ENCODE data around the gene SH3RF2.
A peak's percentile ranks its signal among the peaks of the same experiment; 100 is the strongest.
"Not testable (repeated sequence)": the region's sequence is repeated elsewhere in the genome, so short reads cannot be mapped to it uniquely, and the experiment has no call there.

Gene SH3RF2

GRCh38 chr5:145951071-145951470 is 14.7 kb downstream of the SH3RF2 start:
- DNase-seq, result no peak

GRCh38 chr5:145953202-145953601 is 16.8 kb downstream of the SH3RF2 start:
- DNase-seq, result no peak

- not testable (repeated sequence) for DNase-seq
Measured at GRCh38 chr5:145954140-145954539, 17.8 kb downstream of the SH3RF2 start.

GRCh38 chr5:145957388-145957787 is 21.0 kb downstream of the SH3RF2 start:
- no peak for DNase-seq

GRCh38 chr5:145958436-145958835 is 22.1 kb downstream of the SH3RF2 start:
- no peak for DNase-seq

GRCh38 chr5:145960166-145960565 is 23.8 kb downstream of the SH3RF2 start:
- no peak for DNase-seq

GRCh38 chr5:145960848-145961600 is 24.6 kb downstream of the SH3RF2 start:
- no peak for DNase-seq

- no peak for DNase-seq
Measured at GRCh38 chr5:145962001-145962400, 25.6 kb downstream of the SH3RF2 start.

- not testable (repeated sequence) for DNase-seq
Measured at GRCh38 chr5:145964008-145964407, 27.6 kb downstream of the SH3RF2 start.

- DNase-seq, result no peak
Measured at GRCh38 chr5:145965804-145966203, 29.4 kb downstream of the SH3RF2 start.

- DNase-seq, result no peak
Measured at GRCh38 chr5:145967296-145967695, 30.9 kb downstream of the SH3RF2 start.

GRCh38 chr5:145968970-145969713 is 32.8 kb downstream of the SH3RF2 start:
- DNase-seq, result no peak

- DNase-seq, result no peak
Measured at GRCh38 chr5:145969714-145970092, 33.3 kb downstream of the SH3RF2 start.

GRCh38 chr5:145971108-145971507 is 34.7 kb downstream of the SH3RF2 start:
- no peak for DNase-seq

- no peak for DNase-seq
Measured at GRCh38 chr5:145971701-145972100, 35.3 kb downstream of the SH3RF2 start.

- DNase-seq, result no peak
Measured at GRCh38 chr5:145975001-145975360, 38.6 kb downstream of the SH3RF2 start.

GRCh38 chr5:145975361-145976066 is 39.1 kb downstream of the SH3RF2 start:
- DNase-seq, result peak; percentile 37

GRCh38 chr5:145976431-145977155 is 40.2 kb downstream of the SH3RF2 start:
- DNase-seq, result no peak

- DNase-seq, result no peak
Measured at GRCh38 chr5:145978171-145978570, 41.8 kb downstream of the SH3RF2 start.

- DNase-seq, result no peak
Measured at GRCh38 chr5:145978708-145979107, 42.3 kb downstream of the SH3RF2 start.

- DNase-seq, result no peak
Measured at GRCh38 chr5:145979270-145980223, 43.2 kb downstream of the SH3RF2 start.

- DNase-seq, result no peak
Measured at GRCh38 chr5:145980259-145980658, 43.9 kb downstream of the SH3RF2 start.
